K562 (cell line): ENCODE results near the gene TULP4. TPM values are rescaled to one million over a fixed set of nuclear protein-coding genes. Genes with fewer than 3 reads are reported as not detected.

Experiments
- SAFB2 ChIP-seq: fragments of 200-400 bp; formaldehyde crosslinking; IDR thresholded peaks from 2 replicates; pipeline ENCODE4 v1.6.1; 2018; ENCODE audit warnings: borderline replicate concordance, low read length, low read depth, moderate library complexity; ENCODE audit not compliant: severe bottlenecking
- ZFP1 ChIP-seq: fragments of 450-650 bp; formaldehyde crosslinking; IDR thresholded peaks from 2 replicates; pipeline ENCODE4 v1.4.0; 2020; ENCODE audit warnings: mild to moderate bottlenecking, mixed read lengths
- ZMIZ1 ChIP-seq, 2 experiments: fragments of 150-350 bp in 1 of 2; IDR thresholded peaks; 2 replicates each; pipeline ENCODE4 v1.6.1; 2012 to 2016; ENCODE audit warnings: low read depth in 2 of 2, low read length in 2 of 2, mild to moderate bottlenecking in 1 of 2, moderate library complexity in 1 of 2
- polyA plus RNA-seq, 8 experiments: library from polyadenylated mRNA; depleted of rRNA in 4 of 8; stranded (reverse) in 5 of 8; unstranded in 3 of 8; fragments of >200 nt; fragmentation: Nextera tagmentation in 2 of 8; fragmentation: Illumina TruSeq in 1 of 8; extraction: Ambion mirVana in 2 of 8; extraction: Trizol in 1 of 8; gene quantifications; 2 replicates each; pipeline versions ENCODE4 v1.2.1 to v1.2.3, GENCODE V29; 2011 to 2014; ENCODE audit warnings: inconsistent platforms in 1 of 8, missing spikeins in 1 of 8
- total RNA-seq, 7 experiments: library from RNA; depleted of rRNA in 6 of 7; stranded (reverse); fragments of >200 nt in 6 of 7; fragmentation: Illumina TruSeq in 2 of 7; extraction: Trizol in 2 of 7; gene quantifications; 2 replicates each; pipeline versions ENCODE4 v1.2.1 to v1.2.3, GENCODE V29; 2011 to 2021; ENCODE audit warnings: low replicate concordance in 1 of 7
- TF ChIP-seq, protein P1 (sequence below): fragments of 200-600 bp; sonication (generic); IDR thresholded peaks from one replicate; pipeline ENCODE4 v1.6.1; 2012; ENCODE audit warnings: mild to moderate bottlenecking, low read depth, low read length, inconsistent platforms
- TF ChIP-seq, protein P2 (sequence below): IDR thresholded peaks from 2 replicates; pipeline ENCODE4 v1.6.1; 2011; ENCODE audit warnings: borderline replicate concordance, low read depth, mild to moderate bottlenecking, moderate library complexity, low read length; ENCODE audit not compliant: insufficient read depth, poor library complexity, severe bottlenecking

Gene TULP4
- total and polyA plus RNA-seq, 9 of the 15 experiments (the other 6 are each of a cell fraction or from before 2014, with no cell fraction given) = 1.2 to 50.4 (median 11.0) TPM

GRCh38 chr6:158559895-158560835 lies 247.9 kb downstream of the TULP4 start, which contains the start of gene TMEM181 (continued):
- TF ChIP-seq, protein P1, sequence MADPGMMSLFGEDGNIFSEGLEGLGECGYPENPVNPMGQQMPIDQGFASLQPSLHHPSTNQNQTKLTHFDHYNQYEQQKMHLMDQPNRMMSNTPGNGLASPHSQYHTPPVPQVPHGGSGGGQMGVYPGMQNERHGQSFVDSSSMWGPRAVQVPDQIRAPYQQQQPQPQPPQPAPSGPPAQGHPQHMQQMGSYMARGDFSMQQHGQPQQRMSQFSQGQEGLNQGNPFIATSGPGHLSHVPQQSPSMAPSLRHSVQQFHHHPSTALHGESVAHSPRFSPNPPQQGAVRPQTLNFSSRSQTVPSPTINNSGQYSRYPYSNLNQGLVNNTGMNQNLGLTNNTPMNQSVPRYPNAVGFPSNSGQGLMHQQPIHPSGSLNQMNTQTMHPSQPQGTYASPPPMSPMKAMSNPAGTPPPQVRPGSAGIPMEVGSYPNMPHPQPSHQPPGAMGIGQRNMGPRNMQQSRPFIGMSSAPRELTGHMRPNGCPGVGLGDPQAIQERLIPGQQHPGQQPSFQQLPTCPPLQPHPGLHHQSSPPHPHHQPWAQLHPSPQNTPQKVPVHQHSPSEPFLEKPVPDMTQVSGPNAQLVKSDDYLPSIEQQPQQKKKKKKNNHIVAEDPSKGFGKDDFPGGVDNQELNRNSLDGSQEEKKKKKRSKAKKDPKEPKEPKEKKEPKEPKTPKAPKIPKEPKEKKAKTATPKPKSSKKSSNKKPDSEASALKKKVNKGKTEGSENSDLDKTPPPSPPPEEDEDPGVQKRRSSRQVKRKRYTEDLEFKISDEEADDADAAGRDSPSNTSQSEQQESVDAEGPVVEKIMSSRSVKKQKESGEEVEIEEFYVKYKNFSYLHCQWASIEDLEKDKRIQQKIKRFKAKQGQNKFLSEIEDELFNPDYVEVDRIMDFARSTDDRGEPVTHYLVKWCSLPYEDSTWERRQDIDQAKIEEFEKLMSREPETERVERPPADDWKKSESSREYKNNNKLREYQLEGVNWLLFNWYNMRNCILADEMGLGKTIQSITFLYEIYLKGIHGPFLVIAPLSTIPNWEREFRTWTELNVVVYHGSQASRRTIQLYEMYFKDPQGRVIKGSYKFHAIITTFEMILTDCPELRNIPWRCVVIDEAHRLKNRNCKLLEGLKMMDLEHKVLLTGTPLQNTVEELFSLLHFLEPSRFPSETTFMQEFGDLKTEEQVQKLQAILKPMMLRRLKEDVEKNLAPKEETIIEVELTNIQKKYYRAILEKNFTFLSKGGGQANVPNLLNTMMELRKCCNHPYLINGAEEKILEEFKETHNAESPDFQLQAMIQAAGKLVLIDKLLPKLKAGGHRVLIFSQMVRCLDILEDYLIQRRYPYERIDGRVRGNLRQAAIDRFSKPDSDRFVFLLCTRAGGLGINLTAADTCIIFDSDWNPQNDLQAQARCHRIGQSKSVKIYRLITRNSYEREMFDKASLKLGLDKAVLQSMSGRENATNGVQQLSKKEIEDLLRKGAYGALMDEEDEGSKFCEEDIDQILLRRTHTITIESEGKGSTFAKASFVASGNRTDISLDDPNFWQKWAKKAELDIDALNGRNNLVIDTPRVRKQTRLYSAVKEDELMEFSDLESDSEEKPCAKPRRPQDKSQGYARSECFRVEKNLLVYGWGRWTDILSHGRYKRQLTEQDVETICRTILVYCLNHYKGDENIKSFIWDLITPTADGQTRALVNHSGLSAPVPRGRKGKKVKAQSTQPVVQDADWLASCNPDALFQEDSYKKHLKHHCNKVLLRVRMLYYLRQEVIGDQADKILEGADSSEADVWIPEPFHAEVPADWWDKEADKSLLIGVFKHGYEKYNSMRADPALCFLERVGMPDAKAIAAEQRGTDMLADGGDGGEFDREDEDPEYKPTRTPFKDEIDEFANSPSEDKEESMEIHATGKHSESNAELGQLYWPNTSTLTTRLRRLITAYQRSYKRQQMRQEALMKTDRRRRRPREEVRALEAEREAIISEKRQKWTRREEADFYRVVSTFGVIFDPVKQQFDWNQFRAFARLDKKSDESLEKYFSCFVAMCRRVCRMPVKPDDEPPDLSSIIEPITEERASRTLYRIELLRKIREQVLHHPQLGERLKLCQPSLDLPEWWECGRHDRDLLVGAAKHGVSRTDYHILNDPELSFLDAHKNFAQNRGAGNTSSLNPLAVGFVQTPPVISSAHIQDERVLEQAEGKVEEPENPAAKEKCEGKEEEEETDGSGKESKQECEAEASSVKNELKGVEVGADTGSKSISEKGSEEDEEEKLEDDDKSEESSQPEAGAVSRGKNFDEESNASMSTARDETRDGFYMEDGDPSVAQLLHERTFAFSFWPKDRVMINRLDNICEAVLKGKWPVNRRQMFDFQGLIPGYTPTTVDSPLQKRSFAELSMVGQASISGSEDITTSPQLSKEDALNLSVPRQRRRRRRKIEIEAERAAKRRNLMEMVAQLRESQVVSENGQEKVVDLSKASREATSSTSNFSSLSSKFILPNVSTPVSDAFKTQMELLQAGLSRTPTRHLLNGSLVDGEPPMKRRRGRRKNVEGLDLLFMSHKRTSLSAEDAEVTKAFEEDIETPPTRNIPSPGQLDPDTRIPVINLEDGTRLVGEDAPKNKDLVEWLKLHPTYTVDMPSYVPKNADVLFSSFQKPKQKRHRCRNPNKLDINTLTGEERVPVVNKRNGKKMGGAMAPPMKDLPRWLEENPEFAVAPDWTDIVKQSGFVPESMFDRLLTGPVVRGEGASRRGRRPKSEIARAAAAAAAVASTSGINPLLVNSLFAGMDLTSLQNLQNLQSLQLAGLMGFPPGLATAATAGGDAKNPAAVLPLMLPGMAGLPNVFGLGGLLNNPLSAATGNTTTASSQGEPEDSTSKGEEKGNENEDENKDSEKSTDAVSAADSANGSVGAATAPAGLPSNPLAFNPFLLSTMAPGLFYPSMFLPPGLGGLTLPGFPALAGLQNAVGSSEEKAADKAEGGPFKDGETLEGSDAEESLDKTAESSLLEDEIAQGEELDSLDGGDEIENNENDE = no peak
- TF ChIP-seq ZFP1 (CRISPR knock-in tag) (no peak), SAFB2 (no peak), ZMIZ1 (IDR thresholded peaks at IDR 0.05; ENCODE audit: low read depth in 2 of 2, low read length in 2 of 2) (no peak)
- TF ChIP-seq, protein P2, sequence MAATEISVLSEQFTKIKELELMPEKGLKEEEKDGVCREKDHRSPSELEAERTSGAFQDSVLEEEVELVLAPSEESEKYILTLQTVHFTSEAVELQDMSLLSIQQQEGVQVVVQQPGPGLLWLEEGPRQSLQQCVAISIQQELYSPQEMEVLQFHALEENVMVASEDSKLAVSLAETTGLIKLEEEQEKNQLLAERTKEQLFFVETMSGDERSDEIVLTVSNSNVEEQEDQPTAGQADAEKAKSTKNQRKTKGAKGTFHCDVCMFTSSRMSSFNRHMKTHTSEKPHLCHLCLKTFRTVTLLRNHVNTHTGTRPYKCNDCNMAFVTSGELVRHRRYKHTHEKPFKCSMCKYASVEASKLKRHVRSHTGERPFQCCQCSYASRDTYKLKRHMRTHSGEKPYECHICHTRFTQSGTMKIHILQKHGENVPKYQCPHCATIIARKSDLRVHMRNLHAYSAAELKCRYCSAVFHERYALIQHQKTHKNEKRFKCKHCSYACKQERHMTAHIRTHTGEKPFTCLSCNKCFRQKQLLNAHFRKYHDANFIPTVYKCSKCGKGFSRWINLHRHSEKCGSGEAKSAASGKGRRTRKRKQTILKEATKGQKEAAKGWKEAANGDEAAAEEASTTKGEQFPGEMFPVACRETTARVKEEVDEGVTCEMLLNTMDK = peak; percentile 31
